GM18511 (cell line): Measurements from ENCODE around the gene SLC16A13.
A peak's percentile ranks its signal among the peaks of the same experiment; 100 is the strongest.

Experiments used
- ATAC-seq: cut with Tn5 transposase; IDR thresholded peaks from one replicate; pipeline ENCODE4 v1.9.1; 2021; ENCODE audit warnings: mild to moderate bottlenecking, moderate library complexity; ENCODE audit not compliant: unreplicated experiment

The SLC16A13 gene

DNA sequence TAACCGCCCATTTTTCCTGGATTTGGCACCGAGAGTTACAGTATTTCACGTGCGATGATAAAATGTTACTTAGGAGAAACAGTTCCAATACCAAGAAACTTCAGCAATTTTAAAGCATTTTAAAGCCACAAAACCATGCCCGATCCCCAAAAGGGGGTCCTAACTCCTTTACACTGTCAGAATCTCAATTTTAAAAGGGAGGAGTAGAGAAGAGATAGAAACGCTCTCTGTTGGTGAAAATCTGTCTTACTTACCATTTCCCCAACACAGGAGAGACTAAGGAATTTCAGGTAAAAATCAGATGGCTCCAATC lies 23.9 kb upstream of the SLC16A13 start:
- no peak for ATAC-seq

DNA sequence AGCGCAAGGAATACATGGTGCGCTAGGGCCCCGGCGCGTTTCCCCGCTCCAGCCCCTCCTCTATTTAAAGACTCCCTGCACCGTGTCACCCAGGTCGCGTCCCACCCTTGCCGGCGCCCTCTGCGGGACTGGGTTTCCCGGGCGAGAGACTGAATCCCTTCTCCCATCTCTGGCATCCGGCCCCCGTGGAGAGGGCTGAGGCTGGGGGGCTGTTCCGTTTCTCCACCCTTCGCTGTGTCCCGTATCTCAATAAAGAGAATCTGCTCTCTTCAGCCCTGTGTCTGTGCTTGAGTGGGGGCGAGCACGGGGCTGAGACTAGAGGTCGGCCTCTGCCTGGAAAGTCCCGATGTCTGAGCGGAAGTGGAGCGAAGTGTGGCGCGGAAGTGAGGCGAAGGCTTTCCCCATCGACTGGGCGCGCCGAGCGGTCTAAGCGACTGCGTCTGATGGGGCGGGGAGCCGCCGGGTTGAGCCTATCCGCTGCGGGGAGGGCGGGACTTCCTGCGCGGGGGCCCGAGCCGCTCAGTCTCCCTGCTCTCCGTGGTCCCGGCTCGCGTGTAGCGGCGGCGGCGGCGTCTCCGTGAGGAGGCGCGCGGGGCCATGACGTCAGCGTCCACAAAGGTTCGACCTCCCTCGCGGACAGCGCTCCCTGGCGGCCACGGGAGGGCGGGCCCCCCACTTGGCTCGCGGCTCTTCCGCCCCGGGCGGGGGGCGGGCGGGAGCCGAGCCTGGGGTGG lies 21.4 kb upstream of the SLC16A13 start:
- ATAC-seq: peak; percentile 80

GRCh38 chr17:7014995-7015958 lies 20.5 kb upstream of the SLC16A13 start:
- peak; percentile 16 for ATAC-seq

DNA sequence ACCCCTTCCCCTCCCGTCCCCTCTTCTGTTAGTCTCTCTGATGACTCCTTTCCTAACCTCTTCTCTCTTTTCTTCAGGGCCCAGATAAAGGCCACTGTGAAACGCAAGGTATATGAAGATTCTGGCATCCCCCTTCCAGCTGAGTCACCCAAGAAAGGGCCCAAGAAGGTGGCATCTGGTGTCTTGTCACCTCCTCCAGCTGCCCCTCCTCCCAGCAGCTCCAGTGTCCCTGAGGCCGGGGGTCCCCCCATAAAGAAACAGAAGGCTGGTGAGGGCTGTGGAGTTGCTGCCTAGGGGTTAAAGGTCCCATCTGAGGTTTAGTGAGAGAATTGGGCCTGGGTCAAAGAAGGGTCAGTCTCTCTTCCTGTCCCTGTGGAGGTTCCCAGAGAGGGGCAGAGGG lies 19.4 kb upstream of the SLC16A13 start:
- ATAC-seq: no peak

DNA sequence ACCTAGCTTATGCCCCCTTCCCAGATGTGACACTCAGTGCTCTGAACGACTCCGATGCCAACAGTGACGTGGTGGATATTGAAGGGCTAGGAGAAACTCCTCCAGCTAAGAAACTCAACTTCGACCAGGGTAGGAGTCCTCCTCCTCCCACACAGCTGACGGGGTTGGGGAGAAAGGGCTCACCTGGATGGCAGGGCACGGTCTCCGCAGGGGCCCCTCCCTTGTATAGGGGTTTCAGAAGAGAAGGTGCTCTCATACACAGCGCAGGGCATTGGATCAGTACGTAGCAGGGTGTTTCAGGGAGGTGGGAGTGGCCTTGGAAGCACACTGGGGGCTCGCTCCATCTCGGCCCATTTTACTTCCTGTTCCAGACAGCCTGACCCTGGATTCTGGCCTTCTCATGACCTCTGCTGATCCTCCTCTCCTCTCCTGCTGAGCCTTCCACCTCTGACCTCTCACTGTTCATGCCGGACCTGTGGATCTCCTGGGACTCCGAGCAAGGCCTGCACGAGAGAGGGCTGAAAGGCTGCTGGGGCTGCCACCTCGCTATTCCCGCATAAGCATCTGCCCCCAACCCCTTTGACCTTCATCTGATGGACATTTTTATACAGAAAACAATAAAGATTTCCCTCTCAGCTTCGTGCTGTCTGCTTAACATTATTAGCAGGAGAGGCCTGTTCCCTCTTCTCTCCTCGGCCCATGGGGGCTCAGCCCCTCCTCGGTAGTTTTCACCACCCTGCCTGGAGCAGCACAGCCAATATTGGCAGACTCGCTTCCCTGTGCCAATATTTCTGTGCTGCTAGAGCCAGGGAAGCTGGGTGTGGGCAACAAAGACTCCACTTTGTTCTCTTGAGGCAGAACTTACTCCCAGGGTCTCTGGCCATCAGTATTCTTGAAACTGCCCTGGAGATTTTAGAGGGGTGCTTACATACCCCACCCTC lies 18.7 kb upstream of the SLC16A13 start:
- no peak for ATAC-seq

- ATAC-seq: no peak
Observed at GRCh38 chr17:7017827-7018200, 18.0 kb upstream of the SLC16A13 start.

- ATAC-seq: no peak
Observed at GRCh38 chr17:7018331-7018964, 17.4 kb upstream of the SLC16A13 start.

- no peak for ATAC-seq
Observed at GRCh38 chr17:7019367-7019766, 16.4 kb upstream of the SLC16A13 start.

- ATAC-seq: no peak
Observed at GRCh38 chr17:7019839-7020519, 15.8 kb upstream of the SLC16A13 start.

DNA sequence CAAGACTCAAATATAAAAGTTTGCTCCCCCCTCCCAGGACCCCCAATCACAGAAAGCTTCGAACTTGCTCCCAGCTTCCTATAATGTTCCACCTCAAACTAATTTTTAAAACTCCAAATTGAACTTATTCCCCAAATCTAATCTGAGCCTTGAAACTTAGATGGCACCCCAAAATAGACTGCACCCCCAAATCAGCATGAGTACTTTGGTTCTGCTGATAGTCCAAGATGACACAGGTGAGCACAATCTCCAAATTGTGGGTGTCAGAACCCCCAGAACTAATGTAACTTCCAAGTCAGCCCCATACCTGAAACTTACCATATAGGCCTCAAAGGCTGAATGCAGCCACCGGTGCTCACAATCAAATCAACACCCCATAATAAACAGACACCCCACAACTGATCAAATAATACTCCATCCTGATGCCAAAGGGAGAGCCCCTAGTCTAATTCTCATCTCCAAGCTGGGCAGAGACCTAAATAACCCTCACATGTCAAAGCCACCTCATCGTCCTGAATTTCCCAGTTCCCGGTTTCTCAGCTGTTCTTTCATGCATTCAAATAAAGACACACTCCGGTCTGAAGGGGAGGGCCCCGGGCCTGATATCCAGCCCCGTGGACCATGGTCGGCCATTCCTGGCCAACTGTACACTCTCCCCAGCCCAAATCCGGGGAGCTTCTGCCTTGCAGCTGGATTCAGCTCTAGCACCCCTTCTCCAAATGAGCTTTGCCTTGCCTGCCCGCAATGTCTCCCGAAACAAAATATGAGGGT lies 14.7 kb upstream of the SLC16A13 start:
- no peak for ATAC-seq

DNA sequence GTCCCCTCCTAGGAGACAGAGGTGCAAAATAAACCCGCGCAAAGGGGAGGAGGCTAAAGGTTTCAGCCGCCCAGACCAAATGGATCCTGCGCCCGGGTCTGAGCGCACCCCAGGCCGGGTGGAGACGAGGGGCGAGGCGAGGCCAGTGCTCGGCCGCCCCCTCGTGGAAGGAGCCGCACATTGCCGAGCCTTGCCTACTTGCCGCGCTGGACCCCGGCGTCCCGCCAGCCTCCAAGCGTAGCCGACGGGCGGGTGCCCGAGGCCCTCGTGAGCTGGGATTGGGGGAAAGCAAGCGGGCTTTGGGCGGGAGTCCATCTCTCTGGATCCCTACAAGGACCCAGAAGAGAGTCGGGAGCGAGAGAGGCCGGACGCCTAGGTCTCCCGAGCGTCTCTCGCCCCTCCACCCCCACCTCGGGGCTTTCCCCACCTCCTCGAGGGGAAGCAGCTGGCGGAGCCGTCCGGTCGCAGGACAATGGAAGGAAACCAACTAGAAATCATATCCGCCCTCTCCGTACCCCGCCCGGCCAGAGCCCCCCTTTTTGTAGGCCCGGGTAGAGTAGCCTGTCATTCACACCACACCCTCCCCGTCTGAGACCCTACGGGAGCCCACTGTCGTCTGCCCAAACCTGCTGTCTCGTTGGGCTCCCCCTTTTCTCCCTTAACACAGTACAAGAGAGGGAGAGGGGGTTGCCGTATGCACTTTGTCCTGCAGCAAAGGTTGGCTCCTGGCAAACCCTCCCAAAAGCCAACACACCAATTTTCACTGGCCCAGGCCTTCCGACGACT lies 13.6 kb upstream of the SLC16A13 start:
- ATAC-seq: peak; percentile 73

DNA sequence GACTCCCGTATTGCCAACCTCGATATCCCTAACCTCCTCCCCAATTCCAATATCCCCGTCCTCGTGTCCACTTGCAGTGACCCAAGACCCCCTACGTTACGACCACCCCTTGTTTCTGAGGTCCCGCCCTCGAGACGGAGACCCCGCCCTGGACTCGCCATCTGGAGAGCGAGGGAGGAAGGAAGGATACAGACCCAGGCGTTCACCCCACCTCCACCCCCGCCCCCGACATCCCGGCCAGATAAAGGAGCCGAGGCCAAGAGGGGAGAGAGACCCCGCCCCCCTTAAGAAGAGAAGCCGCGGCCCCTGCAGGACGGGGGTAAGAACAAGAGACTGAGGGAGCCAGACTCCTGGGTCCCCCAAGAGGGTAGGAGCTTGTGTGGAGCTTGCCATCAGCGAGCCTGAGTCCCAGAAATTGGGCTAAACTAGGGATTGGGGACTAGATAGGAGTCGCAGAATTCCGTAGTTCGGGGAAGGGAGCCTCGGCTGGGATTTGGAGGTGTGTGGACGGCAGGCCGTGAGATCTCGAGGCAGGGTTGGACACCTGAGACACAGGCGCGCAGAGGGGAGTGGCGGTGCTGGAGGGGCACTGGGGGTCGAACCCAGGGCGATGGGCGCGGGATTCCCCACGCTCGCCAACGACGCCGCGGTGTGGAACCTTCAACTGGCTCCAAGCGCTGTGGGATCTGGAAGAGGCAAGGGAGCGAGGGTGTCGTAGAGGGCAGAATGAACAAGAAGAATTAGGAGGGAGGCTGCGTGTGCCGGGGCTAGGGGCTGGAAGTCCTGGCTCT lies 12.8 kb upstream of the SLC16A13 start, which contains the start of gene BCL6B:
Gene BCL6B (plus strand): TSS at position 270 of the 791 bp plus-strand sequence. CDS start 622 bp downstream, outside the sequence.
- ATAC-seq: no peak

GRCh38 chr17:7023576-7024401 lies 12.0 kb upstream of the SLC16A13 start:
- no peak for ATAC-seq

GRCh38 chr17:7024402-7024785 lies 11.4 kb upstream of the SLC16A13 start:
- ATAC-seq: no peak

GRCh38 chr17:7025245-7025644 lies 10.6 kb upstream of the SLC16A13 start:
- no peak for ATAC-seq

- no peak for ATAC-seq
Observed at GRCh38 chr17:7026471-7027115, 9.2 kb upstream of the SLC16A13 start.
